IMR-90 (cell line): ENCODE results near the gene PRODH. TPM values are rescaled to one million over a fixed set of nuclear protein-coding genes. Genes with fewer than 3 reads are reported as not detected.
"Not testable (repeated sequence)": the region's sequence is repeated elsewhere in the genome, so short reads cannot be mapped to it uniquely, and the experiment has no call there.

ENCODE experiments used
- ATAC-seq: fragments of 200-7000 bp; cut with Tn5 transposase; 2 replicates; pipeline ENCODE4 v1.9.1; 2020; ENCODE audit warnings: low read depth, mild to moderate bottlenecking, moderate library complexity
- BruUV-seq: library from RNA; stranded (reverse); fragments of 400-500 nt; replicated peaks from 2 replicates; lab custom pipeline; 2021; lab: Mats Ljungman, UMichigan
- CTCF ChIA-PET: fragments of 300-600 bp; formaldehyde crosslinking; extraction: SDS; loops from one replicate; lab custom pipeline; 2021; ENCODE audit warnings: antibody characterized with exemption; lab: Yijun Ruan, JAX
- POLR2A ChIA-PET: fragments of 300-600 bp; sonication (Branson Sonifier 250); formaldehyde crosslinking; loops from one replicate; lab custom pipeline; 2022; ENCODE audit warnings: antibody characterized with exemption; ENCODE audit not compliant: unreplicated experiment; lab: Charles Lee
- DNase-seq: peaks from one replicate; pipeline ENCODE4 v3.0.0; 2013
- H2AFZ ChIP-seq: replicated peaks from 2 replicates; pipeline ENCODE3; 2013; ENCODE audit warnings: low read length, mild to moderate bottlenecking; ENCODE audit not compliant: poor library complexity
- H2AK5ac ChIP-seq: 2 replicates; pipeline ENCODE4 v1.6.1; 2013; ENCODE audit warnings: low read depth, low read length, inconsistent platforms
- H2AK9ac ChIP-seq: replicated peaks from 2 replicates; pipeline ENCODE3; 2013; ENCODE audit warnings: mild to moderate bottlenecking, low read depth, low read length, moderate library complexity; ENCODE audit not compliant: poor library complexity
- H2BK120ac ChIP-seq: 2 replicates; pipeline ENCODE4 v1.6.1; 2013; ENCODE audit warnings: low read depth, low read length, inconsistent platforms
- H2BK15ac ChIP-seq: 3 replicates; pipeline ENCODE4 v1.6.1; 2013; ENCODE audit warnings: low read depth, low read length, inconsistent platforms
- H2BK20ac ChIP-seq: 2 replicates; pipeline ENCODE4 v1.6.1; 2013; ENCODE audit warnings: low read depth, mild to moderate bottlenecking, inconsistent platforms, low read length, moderate library complexity
- H2BK5ac ChIP-seq: 2 replicates; pipeline ENCODE4 v1.6.1; 2013; ENCODE audit warnings: mild to moderate bottlenecking, low read depth, low read length, inconsistent platforms; ENCODE audit not compliant: poor library complexity, severe bottlenecking
- H3K14ac ChIP-seq: replicated peaks from 2 replicates; pipeline ENCODE4 v1.6.1; 2013; ENCODE audit warnings: low read depth, low read length, inconsistent platforms
- H3K18ac ChIP-seq: 2 replicates; pipeline ENCODE4 v1.6.1; 2013; ENCODE audit warnings: low read depth, low read length, control low read depth
- H3K23ac ChIP-seq: 2 replicates; pipeline ENCODE4 v1.6.1; 2013; ENCODE audit warnings: low read depth, low read length, inconsistent platforms
- H3K27ac ChIP-seq: 2 replicates; pipeline ENCODE4 v1.5.1; 2013; ENCODE audit warnings: mild to moderate bottlenecking, control low read depth, low read length; ENCODE audit not compliant: insufficient read depth
- H3K27me3 ChIP-seq: 2 replicates; pipeline ENCODE4 v1.6.1; 2013; ENCODE audit warnings: low read length; ENCODE audit not compliant: control insufficient read depth, insufficient read depth
- H3K36me3 ChIP-seq: 2 replicates; pipeline ENCODE4 v1.6.1; 2013; ENCODE audit warnings: low read length, mixed read lengths; ENCODE audit not compliant: control insufficient read depth, insufficient read depth
- H3K4ac ChIP-seq: 2 replicates; pipeline ENCODE4 v1.6.1; 2013; ENCODE audit warnings: low read depth, low read length, inconsistent platforms
- H3K4me1 ChIP-seq: 2 replicates; pipeline ENCODE4 v1.6.1; 2013; ENCODE audit warnings: low read length, mixed read lengths; ENCODE audit not compliant: control insufficient read depth, insufficient read depth
- H3K4me2 ChIP-seq: 2 replicates; pipeline ENCODE4 v1.6.1; 2013; ENCODE audit warnings: low read depth, mild to moderate bottlenecking, control low read depth, low read length, moderate library complexity
- H3K4me3 ChIP-seq: 2 replicates; pipeline ENCODE4 v1.5.1; 2013; ENCODE audit warnings: low read depth, mild to moderate bottlenecking, control low read depth, low read length, moderate library complexity; ENCODE audit not compliant: insufficient read depth
- H3K56ac ChIP-seq: 2 replicates; pipeline ENCODE4 v1.6.1; 2013; ENCODE audit warnings: low read length, inconsistent platforms; ENCODE audit not compliant: insufficient read depth; ENCODE audit errors: extremely low read depth
- H3K79me1 ChIP-seq, 2 experiments: 2 replicates each; pipeline ENCODE4 v1.6.1; 2013; ENCODE audit warnings: low read length in 2 of 2, inconsistent platforms in 1 of 2, low read depth in 1 of 2
- H3K9ac ChIP-seq: 2 replicates; pipeline ENCODE4 v1.6.1; 2013; ENCODE audit warnings: low read depth, low read length, control low read depth
- H3K9me1 ChIP-seq: 2 replicates; pipeline ENCODE4 v1.6.1; 2013; ENCODE audit warnings: low read length, inconsistent platforms; ENCODE audit not compliant: insufficient read depth
- H3K9me3 ChIP-seq: 2 replicates; pipeline ENCODE4 v1.6.1; 2013; ENCODE audit warnings: low read length; ENCODE audit not compliant: control insufficient read depth, insufficient read depth
- H4K20me1 ChIP-seq: 2 replicates; pipeline ENCODE4 v1.6.1; 2013; ENCODE audit warnings: low read length, inconsistent platforms; ENCODE audit not compliant: insufficient read depth
- H4K5ac ChIP-seq: 2 replicates; pipeline ENCODE4 v1.6.1; 2013; ENCODE audit warnings: mild to moderate bottlenecking, low read depth, low read length, control low read depth
- H4K8ac ChIP-seq, 2 experiments: 2 replicates each; pipeline ENCODE4 v1.6.1; 2013; ENCODE audit warnings: low read depth in 2 of 2, low read length in 2 of 2, control low read depth in 1 of 2, inconsistent platforms in 1 of 2
- H4K91ac ChIP-seq: 2 replicates; pipeline ENCODE4 v1.6.1; 2013; ENCODE audit warnings: low read depth, low read length, inconsistent platforms; ENCODE audit not compliant: insufficient read depth
- WGBS, 2 experiments: methylation state at CpG; one replicate each; pipeline versions ENCODE4 v1.1.5 to v1.1.7; 2013; ENCODE audit warnings: missing lambda C conversion rate in 2 of 2; ENCODE audit not compliant: insufficient read length in 1 of 2; ENCODE audit errors: extremely low coverage in 2 of 2; 5-methylcytosine and 5-hydroxymethylcytosine counted together
- dilution Hi-C: fragments of 300-500 bp; cut with HindIII; formaldehyde crosslinking; loops from one replicate; pipeline ENCODE4 v1.14.3; 2018; ENCODE audit warnings: low sequenced_read_pairs; ENCODE audit not compliant: unreplicated experiment
- in situ Hi-C: fragments of 300-500 bp; cut with MboI; formaldehyde crosslinking; loops from 3 replicates; pipeline ENCODE4 v1.14.3; 2019; ENCODE audit warnings: low sequenced_read_pairs, inconsistent platforms, mixed read lengths
- intact Hi-C: fragments of 100-400 bp; cut with micrococcal nuclease; formaldehyde crosslinking; loops from 2 replicates; pipeline ENCODE4 v1.10.0; 2022
- polyA plus RNA-seq, 3 experiments: library from polyadenylated mRNA; depleted of rRNA; stranded (reverse); fragments of >200 nt; gene quantifications; 2 replicates each; pipeline ENCODE4 v1.2.3, GENCODE V29; 2012; ENCODE audit warnings: low replicate concordance in 1 of 3
- total RNA-seq: library from RNA; depleted of rRNA; stranded (reverse); fragments of >200 nt; gene quantifications from 2 replicates; pipeline ENCODE4 v1.2.3, GENCODE V29; 2012

PRODH gene
- total and polyA plus RNA-seq, 2 of the 4 experiments (the other 2 are of a cell fraction), result 0.02 TPM; not detected in 1

DNA sequence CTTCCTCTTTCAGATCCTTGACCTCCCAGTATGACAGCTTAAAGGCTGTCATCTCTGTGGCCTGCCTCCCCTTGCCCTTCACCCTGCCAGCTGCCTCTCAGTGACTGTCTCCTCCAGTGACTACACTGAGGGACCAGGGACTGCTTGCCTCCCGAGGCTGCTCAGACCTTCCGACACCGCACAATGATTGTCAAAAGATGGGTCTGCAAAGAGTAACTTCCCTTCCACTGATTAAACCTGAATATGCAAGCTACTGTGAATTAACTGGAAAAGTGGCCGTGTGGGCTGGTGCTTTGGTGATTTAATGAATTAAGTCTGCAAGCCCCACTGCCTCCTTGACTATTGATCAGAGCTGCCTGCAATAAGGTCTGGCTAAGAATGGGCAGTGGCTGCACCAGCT, 51.6 kb downstream of the PRODH start:
- H3K9ac ChIP-seq, in situ Hi-C loops: not testable (repeated sequence)

DNA sequence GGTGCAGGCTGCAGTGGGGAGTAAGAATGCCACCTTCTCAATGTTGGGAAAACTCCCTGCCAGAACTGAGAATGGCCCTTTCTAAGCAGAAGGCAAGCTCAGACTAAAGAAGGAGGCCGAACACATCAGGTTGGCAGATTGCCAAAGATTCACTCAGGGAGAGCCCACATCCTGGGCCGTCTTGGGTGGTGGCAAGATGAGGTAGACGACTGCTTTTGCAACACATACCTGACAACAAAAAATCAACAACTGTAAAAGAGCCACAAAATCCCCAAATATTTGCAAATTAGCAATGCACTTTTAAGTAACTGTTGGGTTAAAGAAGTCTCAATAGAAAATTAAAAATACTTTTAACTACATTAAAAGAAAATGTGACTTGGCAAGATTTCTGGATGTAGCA, 54.8 kb downstream of the PRODH start:
- H3K79me1 ChIP-seq, H3K27me3 ChIP-seq, H2AK9ac ChIP-seq, H3K56ac ChIP-seq, H3K4me3 ChIP-seq, H2AFZ ChIP-seq, H3K18ac ChIP-seq, H2AK5ac ChIP-seq, H3K9me1 ChIP-seq, H3K4me2 ChIP-seq, H4K5ac ChIP-seq, H2BK15ac ChIP-seq, H3K4ac ChIP-seq, H3K14ac ChIP-seq, DNase-seq, in situ Hi-C loops, ATAC-seq, POLR2A ChIA-PET, H3K27ac ChIP-seq, H4K8ac ChIP-seq, H2BK120ac ChIP-seq, H3K4me1 ChIP-seq, H2BK20ac ChIP-seq, H3K9me3 ChIP-seq, H3K36me3 ChIP-seq, H2BK5ac ChIP-seq, CTCF ChIA-PET, intact Hi-C loops, BruUV-seq, H4K91ac ChIP-seq, H3K9ac ChIP-seq, dilution Hi-C loops, H3K23ac ChIP-seq, H4K20me1 ChIP-seq: not testable (repeated sequence)
- no CpG with 5 or more reads among the region's 3 CpGs for WGBS, 2 experiments

More for the DNA sequence above, 51.6 kb downstream of the PRODH start:
- H4K5ac ChIP-seq, CTCF ChIA-PET, H3K27me3 ChIP-seq, H3K14ac ChIP-seq, H2BK5ac ChIP-seq, H2AK5ac ChIP-seq, DNase-seq, H3K56ac ChIP-seq, H3K4ac ChIP-seq, H3K4me1 ChIP-seq, H2BK20ac ChIP-seq, ATAC-seq, H3K79me1 ChIP-seq, POLR2A ChIA-PET, H4K20me1 ChIP-seq, H4K8ac ChIP-seq, H2AK9ac ChIP-seq, H2BK15ac ChIP-seq, intact Hi-C loops, H3K36me3 ChIP-seq, H2BK120ac ChIP-seq, H3K18ac ChIP-seq, BruUV-seq, H3K9me1 ChIP-seq, H3K27ac ChIP-seq, H4K91ac ChIP-seq, H2AFZ ChIP-seq, H3K9me3 ChIP-seq, H3K23ac ChIP-seq, H3K4me3 ChIP-seq, H3K4me2 ChIP-seq, dilution Hi-C loops: not testable (repeated sequence)
- WGBS, 2 experiments, result no CpG with 5 or more reads among the region's 4 CpGs
